Stimulated activated CD8-positive, alpha-beta memory T cell treated with anti-CD3 and anti-CD28 coated beads, Interleukin-7, amount 100 ng/mL, for 4 hours (primary cell): ENCODE measurements around the gene PSMC1.

ENCODE experiments used
- DNase-seq, 2 donors: peaks; one replicate each; pipeline ENCODE4 v3.0.0-alpha.2; 2020; ENCODE audit warnings: low read depth in 2 of 2

The PSMC1 gene

GRCh38 chr14:90276646-90277367, 20.5 kb downstream of the PSMC1 start:
- no peak for DNase-seq

DNA sequence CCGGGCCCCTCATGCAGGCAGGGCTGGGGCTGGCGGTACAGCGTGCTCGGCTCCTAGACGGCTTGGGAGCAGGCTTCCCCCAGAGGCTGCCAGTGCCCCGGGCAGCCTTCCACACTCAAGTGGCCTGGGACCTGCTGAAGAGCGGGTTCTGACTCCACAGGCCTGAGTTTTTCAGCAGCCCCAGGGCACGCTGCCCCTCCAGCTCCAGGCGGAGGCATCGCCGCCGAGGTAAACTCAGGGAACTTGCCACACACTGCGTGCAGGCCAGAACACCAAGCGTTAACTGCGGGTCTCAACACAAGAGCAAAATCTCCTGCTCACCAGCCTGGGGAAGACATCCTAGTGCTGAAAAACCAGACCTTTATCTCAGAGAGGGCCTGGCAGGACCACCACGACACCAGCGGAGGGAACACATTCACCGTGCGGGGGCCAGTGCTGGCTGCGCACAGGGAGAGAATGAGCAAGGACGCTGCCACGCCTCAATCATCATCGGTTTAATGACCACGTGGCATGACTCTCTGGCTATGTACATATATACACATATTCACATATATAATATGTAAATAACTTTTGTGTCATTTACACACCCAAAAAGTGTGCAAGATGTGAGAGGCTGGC, 21.3 kb downstream of the PSMC1 start:
- DNase-seq, result no peak

- DNase-seq, result no peak
Measured at GRCh38 chr14:90278199-90279175, 22.1 kb downstream of the PSMC1 start.

DNA sequence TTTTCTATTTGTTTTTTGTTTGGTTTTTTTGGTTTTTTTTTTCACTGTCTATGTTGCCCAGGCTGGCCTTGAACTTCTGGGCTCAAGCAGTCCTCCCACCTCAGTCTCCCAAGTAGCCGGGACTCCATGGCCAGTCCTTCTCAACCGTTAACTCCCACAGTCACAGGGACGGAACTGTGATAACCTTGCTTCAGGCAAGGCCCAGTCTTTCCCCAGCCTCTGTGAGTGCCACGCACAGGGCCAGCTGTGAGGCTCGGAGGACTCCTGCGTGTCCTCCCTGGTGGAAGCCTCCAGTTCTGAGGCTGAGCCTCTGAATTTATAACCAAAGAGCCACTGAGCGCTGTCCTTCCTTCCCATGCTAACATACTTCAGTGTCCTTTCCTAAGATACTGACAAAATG, 23.7 kb downstream of the PSMC1 start:
- no peak for DNase-seq

- no peak for DNase-seq
Measured at GRCh38 chr14:90281261-90281660, 24.9 kb downstream of the PSMC1 start.

DNA sequence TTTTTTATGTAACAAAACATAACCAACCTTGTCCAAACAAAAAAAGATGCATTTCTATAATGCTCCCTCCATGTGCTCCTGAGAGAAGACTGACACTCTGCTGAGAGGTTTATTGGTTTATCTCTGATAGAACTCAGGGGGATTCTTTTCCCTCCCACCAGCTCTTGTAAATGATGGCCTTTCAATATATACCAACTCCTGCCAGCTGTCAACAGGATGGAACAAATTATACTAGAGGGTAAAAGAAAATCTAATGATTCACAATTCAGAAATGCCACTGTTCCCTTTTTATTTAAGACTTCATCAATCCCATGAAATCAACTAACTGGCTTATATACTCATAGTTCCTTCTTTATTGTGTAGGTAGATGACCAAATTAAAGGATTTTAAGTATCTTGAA, 25.4 kb downstream of the PSMC1 start:
- DNase-seq, result no peak

- no peak for DNase-seq
Measured at GRCh38 chr14:90287791-90288190, 31.4 kb downstream of the PSMC1 start.

DNA sequence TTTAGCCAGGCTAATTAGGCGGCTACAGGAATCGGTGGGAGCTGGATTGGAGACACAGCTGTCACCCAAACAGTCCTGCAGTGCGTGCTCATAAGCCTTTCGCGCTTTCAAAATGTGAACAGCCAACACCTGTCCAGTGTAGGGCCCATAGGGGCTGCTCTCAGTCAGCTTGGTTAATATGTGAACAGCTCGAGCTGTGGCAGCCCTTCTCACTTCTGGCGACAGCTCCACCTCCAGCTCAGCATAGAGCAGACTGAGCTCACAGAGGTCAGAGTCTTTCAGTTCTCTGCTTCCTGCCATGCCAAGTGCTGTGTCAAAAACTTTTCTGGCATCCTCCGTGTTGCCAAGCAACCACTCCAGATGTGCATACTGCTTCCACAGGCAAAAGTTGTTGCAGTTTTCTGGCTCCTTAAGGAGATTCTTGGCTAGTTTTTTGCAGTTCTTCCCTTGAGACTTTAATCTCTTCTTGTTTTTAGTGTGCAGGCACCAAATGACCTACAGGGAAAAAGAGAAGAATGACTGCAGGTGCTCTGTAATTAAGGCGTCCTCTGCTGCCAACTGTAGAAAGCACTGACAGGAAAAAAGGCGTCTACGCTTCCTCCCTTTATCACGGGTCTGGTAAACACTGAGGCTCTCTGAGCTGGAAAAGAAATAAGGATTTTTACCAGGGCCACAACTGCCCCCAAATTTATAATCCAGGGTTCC, 32.5 kb downstream of the PSMC1 start:
- DNase-seq, result no peak

- no peak for DNase-seq
Measured at GRCh38 chr14:90290337-90291011, 34.1 kb downstream of the PSMC1 start.

DNA sequence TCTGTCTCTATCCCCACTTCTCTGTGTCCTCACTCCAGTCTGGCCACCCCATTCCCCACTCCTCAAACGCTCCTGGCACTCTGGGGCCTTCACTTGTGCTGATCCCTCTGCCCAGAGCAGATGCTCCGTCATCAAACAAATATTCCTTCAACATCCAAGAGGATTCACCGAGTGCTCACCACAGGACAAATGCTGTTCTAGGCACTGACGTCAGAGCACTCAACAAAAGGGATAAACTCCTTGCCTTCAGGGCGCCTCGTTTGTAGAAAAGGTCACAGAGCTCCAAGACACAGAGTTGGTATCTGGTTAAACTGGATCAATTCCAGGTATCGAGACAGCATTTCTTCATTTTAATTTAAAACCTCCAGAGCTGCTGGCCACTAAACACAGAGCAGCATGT, 35.3 kb downstream of the PSMC1 start:
- no peak for DNase-seq

- no peak for DNase-seq
Measured at GRCh38 chr14:90293766-90294730, 37.7 kb downstream of the PSMC1 start.

DNA sequence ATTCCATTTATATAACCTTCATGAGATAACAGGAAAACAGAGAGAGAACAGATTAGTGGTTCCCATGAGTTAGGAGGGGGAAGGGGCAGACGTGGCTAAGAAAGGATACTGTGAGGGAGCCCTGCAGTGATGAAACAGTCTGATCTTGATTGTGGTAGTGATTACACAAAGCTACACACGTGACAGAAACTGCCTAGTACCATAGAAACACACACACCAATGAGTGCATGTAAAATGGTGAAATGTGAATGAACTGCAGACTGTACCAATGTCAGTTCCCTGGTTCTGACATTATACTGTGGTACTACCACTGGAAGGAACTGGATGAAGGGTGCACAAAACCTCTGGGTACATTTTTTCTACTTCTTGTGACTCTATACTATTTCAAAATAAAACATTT, 38.5 kb downstream of the PSMC1 start:
- DNase-seq, result no peak

DNA sequence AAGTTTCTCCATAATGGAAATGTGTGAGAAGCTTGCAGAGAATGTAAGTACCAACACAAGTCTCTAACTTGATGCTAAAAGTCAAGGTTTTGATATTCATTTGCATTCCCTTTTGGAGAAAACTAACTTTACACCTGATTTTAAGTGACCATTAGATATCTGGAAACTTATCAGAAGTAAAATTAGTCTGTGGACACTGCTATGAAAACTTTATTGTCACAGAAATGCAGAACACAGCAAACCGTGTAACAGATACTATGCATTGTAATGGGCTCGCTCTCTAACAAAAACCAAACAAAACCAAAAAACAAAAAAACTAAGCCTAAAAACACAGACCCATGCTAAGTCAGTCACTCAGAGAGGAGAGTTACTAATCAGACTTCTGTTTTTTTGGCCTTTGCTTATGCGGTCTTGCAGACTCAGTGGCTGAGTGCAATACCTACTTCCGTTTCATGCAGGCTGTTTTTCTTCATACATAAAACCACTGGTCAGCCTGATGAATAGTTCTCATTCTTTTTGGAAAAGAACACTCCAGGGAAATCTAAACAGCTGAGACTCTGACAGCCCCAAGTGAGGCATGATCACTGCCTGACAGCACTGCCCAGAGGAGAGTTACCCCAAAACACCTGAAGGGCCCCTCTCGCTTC, 39.6 kb downstream of the PSMC1 start:
- DNase-seq, result no peak

DNA sequence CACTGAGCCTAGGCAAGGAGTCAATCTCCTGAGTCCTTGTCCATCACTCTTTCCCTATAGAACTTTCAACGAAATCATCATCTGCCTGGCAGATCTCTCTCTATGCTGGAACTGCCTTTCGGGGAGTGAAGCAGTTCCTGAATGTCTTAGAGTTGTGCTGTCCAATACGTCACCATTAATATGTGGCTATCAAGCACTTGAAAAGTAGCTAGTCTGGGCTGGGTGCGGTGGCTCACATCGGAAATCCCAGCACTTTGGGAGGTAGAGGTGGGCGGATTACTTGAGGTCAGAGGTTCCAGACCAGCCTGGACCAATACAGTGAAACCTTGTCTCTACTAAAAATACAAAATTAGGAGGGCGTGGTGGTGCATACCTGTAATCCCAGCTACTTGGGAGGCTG, 40.3 kb downstream of the PSMC1 start:
- no peak for DNase-seq

GRCh38 chr14:90297876-90298629, 41.7 kb downstream of the PSMC1 start:
- DNase-seq, result no peak

- no peak for DNase-seq
Measured at GRCh38 chr14:90299408-90299807, 43.1 kb downstream of the PSMC1 start.

DNA sequence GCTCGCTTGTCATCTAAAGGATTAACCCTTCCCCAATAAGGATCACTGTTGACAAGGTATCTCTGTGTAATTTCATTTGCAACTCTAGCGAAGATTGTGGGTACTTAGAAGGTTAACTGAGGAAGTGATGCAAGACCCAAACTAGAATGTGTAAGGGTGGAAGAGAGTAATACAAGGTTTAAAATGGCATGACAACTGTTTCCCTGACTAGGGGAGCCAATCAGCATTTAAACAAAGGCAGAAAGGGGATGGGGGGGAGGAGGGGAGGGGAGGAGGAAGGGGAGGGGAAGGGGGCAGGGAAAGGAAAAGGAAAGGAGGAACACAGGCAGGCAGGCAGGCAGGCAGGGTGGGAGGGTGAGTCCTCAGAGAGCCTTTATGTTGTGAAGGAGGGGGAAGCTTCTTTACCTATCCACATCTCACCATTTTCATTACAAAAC, 44.3 kb downstream of the PSMC1 start:
- DNase-seq, result no peak

DNA sequence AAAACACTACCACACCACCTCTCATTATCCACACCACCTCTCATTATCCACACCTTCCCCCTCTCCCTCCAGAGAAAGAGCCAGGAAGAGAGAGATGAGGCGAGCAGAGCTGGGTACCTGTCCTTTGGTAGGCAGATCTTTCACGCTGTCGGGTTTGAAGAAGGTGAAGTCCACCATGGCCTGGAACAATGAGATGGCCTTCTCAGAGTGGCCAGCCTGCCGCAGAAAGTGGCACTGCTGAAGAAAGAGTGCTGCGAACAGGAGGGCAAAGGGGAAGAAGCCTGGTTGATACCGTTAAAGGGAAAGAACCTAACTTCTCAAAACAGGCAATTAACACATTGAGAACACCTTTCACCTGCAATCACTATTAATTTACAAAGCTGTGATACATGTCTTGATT, 44.8 kb downstream of the PSMC1 start:
- no peak for DNase-seq

- DNase-seq, result no peak
Measured at GRCh38 chr14:90301668-90302090, 45.3 kb downstream of the PSMC1 start.
